Activated T-helper 1 cell treated with Interleukin-2 at 50 U/mL for 16 hours (primary cell): Measurements from ENCODE around the gene GRK2.
"Not testable (repeated sequence)": the region's sequence is repeated elsewhere in the genome, so short reads cannot be mapped to it uniquely, and the experiment has no call there.

ENCODE experiments used
- DNase-seq: peaks from one replicate; pipeline ENCODE4 v3.0.0-alpha.2; 2020; ENCODE audit warnings: low read depth

GRK2 gene

GRCh38 chr11:67312187-67313021 is 46.1 kb downstream of the GRK2 start:
- DNase-seq: no peak

- DNase-seq: no peak
Observed at GRCh38 chr11:67313125-67313890, 47.0 kb downstream of the GRK2 start.

- no peak for DNase-seq
Observed at GRCh38 chr11:67314218-67314617, 47.9 kb downstream of the GRK2 start.

- no peak for DNase-seq
Observed at GRCh38 chr11:67315325-67315909, 49.1 kb downstream of the GRK2 start.

- no peak for DNase-seq
Observed at GRCh38 chr11:67316882-67317204, 50.6 kb downstream of the GRK2 start.

- peak; percentile 97 for DNase-seq
Observed at GRCh38 chr11:67317205-67317887, 51.1 kb downstream of the GRK2 start.

- no peak for DNase-seq
Observed at GRCh38 chr11:67317888-67318555, 51.7 kb downstream of the GRK2 start.

GRCh38 chr11:67318876-67319275 is 52.6 kb downstream of the GRK2 start:
- DNase-seq: not testable (repeated sequence)

- DNase-seq: no peak
Observed at GRCh38 chr11:67320011-67320410, 53.7 kb downstream of the GRK2 start.

- no peak for DNase-seq
Observed at GRCh38 chr11:67320691-67321090, 54.4 kb downstream of the GRK2 start.

- DNase-seq: no peak
Observed at GRCh38 chr11:67321313-67321871, 55.1 kb downstream of the GRK2 start.

GRCh38 chr11:67322049-67322448 is 55.8 kb downstream of the GRK2 start:
- DNase-seq: no peak

GRCh38 chr11:67323526-67323925 is 57.3 kb downstream of the GRK2 start:
- no peak for DNase-seq

GRCh38 chr11:67332081-67332691 is 65.9 kb downstream of the GRK2 start:
- no peak for DNase-seq
